ENCODE results near the gene C4BPA.

- TF ChIP-seq EZH2 (IDR thresholded peaks at IDR 0.05; ENCODE audit: borderline replicate concordance, low read length) = no peak
- TF ChIP-seq, protein P1, sequence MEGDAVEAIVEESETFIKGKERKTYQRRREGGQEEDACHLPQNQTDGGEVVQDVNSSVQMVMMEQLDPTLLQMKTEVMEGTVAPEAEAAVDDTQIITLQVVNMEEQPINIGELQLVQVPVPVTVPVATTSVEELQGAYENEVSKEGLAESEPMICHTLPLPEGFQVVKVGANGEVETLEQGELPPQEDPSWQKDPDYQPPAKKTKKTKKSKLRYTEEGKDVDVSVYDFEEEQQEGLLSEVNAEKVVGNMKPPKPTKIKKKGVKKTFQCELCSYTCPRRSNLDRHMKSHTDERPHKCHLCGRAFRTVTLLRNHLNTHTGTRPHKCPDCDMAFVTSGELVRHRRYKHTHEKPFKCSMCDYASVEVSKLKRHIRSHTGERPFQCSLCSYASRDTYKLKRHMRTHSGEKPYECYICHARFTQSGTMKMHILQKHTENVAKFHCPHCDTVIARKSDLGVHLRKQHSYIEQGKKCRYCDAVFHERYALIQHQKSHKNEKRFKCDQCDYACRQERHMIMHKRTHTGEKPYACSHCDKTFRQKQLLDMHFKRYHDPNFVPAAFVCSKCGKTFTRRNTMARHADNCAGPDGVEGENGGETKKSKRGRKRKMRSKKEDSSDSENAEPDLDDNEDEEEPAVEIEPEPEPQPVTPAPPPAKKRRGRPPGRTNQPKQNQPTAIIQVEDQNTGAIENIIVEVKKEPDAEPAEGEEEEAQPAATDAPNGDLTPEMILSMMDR (IDR thresholded peaks at IDR 0.05; ENCODE audit: low read length) = no peak
Observed at GRCh38 chr1:207194197-207194596, 90.2 kb downstream of the C4BPA start.
